ENCODE data around the gene DBNDD1. TPM values are rescaled to one million over a fixed set of nuclear protein-coding genes. Genes with fewer than 3 reads are reported as not detected.

Gene DBNDD1
- total and polyA plus RNA-seq, 2 experiments from 2014 or later = 1.4 to 3.1 TPM

GRCh38 chr16:90031186-90031930 lies 12.1 kb upstream of the DBNDD1 start:
- Histone ChIP-seq H3K9me2 (ENCODE audit: insufficient read depth) (no peaks in the 10 kb centered on the region), H3K4me1 (ENCODE audit: insufficient read depth) (no peaks in the 10 kb centered on the region), H3K4me3 (no peak overlapping the region), H3K9ac (no peak overlapping the region), H3K4me2 (ENCODE audit: unreplicated experiment) (no peak overlapping the region), H3K9me3 (ENCODE audit: low read depth) (no peaks in the 10 kb centered on the region), H3K79me2 (ENCODE audit: insufficient read depth) (no peaks in the 10 kb centered on the region), H3F3A (ENCODE audit: insufficient read depth) (peaks cover 29% of the 10 kb centered on the region), H4K20me1 (ENCODE audit: insufficient read depth) (no peaks in the 10 kb centered on the region; the same call in 1 of the 2 replicates), H3K36me3 (ENCODE audit: low read depth) (peaks cover 7% of the 10 kb centered on the region), H3K27ac (no peak overlapping the region), H3K27me3 (replicated peaks; ENCODE audit: insufficient read depth) (no peaks in the 10 kb centered on the region), H2AFZ (no peak overlapping the region)
- DNase-seq = peak; percentile 16
- in situ Hi-C loops (cut with MboI) = no loop called here
- 91 to 93% methylated on average over 19 of the region's 19 CpGs for WGBS, 2 experiments (ENCODE audit: low coverage in 1 of 2, low lambda C conversion rate in 2 of 2, missing lambda C conversion rate in 2 of 2)
- TF ChIP-seq EZH2 (IDR thresholded peaks at IDR 0.05; ENCODE audit: insufficient read depth, poor library complexity, severe bottlenecking) = no peak
- TF ChIP-seq EZH2phosphoT487 (IDR thresholded peaks at IDR 0.05; ENCODE audit: insufficient read depth, low read depth) = no peak

GRCh38 chr16:90028985-90029384 lies 9.7 kb upstream of the DBNDD1 start:
- no peak for DNase-seq
- no peak for TF ChIP-seq EZH2phosphoT487 (IDR thresholded peaks at IDR 0.05; ENCODE audit: insufficient read depth, low read depth)
- TF ChIP-seq EZH2 (IDR thresholded peaks at IDR 0.05; ENCODE audit: insufficient read depth, poor library complexity, severe bottlenecking) = no peak
- peaks cover 29% of the 10 kb centered on the region for H3F3A ChIP-seq (ENCODE audit: insufficient read depth)
- H3K27me3 ChIP-seq (replicated peaks; ENCODE audit: insufficient read depth) = no peaks in the 10 kb centered on the region
- no peak overlapping the region for H2AFZ ChIP-seq
- H3K9me3 ChIP-seq (ENCODE audit: low read depth) = no peaks in the 10 kb centered on the region
- no peak overlapping the region for H3K27ac ChIP-seq
- H3K4me2 ChIP-seq (ENCODE audit: unreplicated experiment) = no peak overlapping the region
- H3K4me3 ChIP-seq = no peak overlapping the region
- in situ Hi-C loops (cut with MboI) = no loop called here
- no peak overlapping the region for H3K9ac ChIP-seq
- H3K9me2 ChIP-seq (ENCODE audit: insufficient read depth) = no peaks in the 10 kb centered on the region
- H3K79me2 ChIP-seq (ENCODE audit: insufficient read depth) = peaks cover 7% of the 10 kb centered on the region; the same call in 1 of the 2 replicates
- H3K36me3 ChIP-seq (ENCODE audit: low read depth) = peaks cover 7% of the 10 kb centered on the region
- no peaks in the 10 kb centered on the region; the same call in 1 of the 2 replicates for H4K20me1 ChIP-seq (ENCODE audit: insufficient read depth)
- no peaks in the 10 kb centered on the region for H3K4me1 ChIP-seq (ENCODE audit: insufficient read depth)
- WGBS, 2 experiments (ENCODE audit: low coverage in 1 of 2, low lambda C conversion rate in 2 of 2, missing lambda C conversion rate in 2 of 2) = 86 to 91% methylated on average over 8 to 12 of the region's 12 CpGs

GRCh38 chr16:90027611-90028010 lies 8.4 kb upstream of the DBNDD1 start:
- Histone ChIP-seq H3K4me3 (no peak overlapping the region), H3K36me3 (ENCODE audit: low read depth) (peaks cover 7% of the 10 kb centered on the region), H4K20me1 (ENCODE audit: insufficient read depth) (no peaks in the 10 kb centered on the region; the same call in 1 of the 2 replicates), H3F3A (ENCODE audit: insufficient read depth) (peaks cover 20% of the 10 kb centered on the region), H3K4me1 (ENCODE audit: insufficient read depth) (peaks cover 4% of the 10 kb centered on the region), H3K27me3 (replicated peaks; ENCODE audit: insufficient read depth) (no peaks in the 10 kb centered on the region), H3K9ac (no peak overlapping the region), H2AFZ (no peak overlapping the region), H3K9me3 (ENCODE audit: low read depth) (no peaks in the 10 kb centered on the region), H3K27ac (no peak overlapping the region), H3K79me2 (ENCODE audit: insufficient read depth) (peaks cover 19% of the 10 kb centered on the region), H3K9me2 (ENCODE audit: insufficient read depth) (no peaks in the 10 kb centered on the region), H3K4me2 (ENCODE audit: unreplicated experiment) (no peak overlapping the region)
- WGBS, 2 experiments (ENCODE audit: low coverage in 1 of 2, low lambda C conversion rate in 2 of 2, missing lambda C conversion rate in 2 of 2) = 91 to 93% methylated on average over 14 to 17 of the region's 17 CpGs
- no peak for DNase-seq
- TF ChIP-seq EZH2phosphoT487 (IDR thresholded peaks at IDR 0.05; ENCODE audit: insufficient read depth, low read depth) = no peak
- no peak for TF ChIP-seq EZH2 (IDR thresholded peaks at IDR 0.05; ENCODE audit: insufficient read depth, poor library complexity, severe bottlenecking)
- in situ Hi-C loops (cut with MboI) = no loop called here

- no peak for DNase-seq
- in situ Hi-C loops (cut with MboI) = no loop called here
- Histone ChIP-seq H3K27ac (no peak overlapping the region), H3K4me3 (no peak overlapping the region), H3K9me2 (ENCODE audit: insufficient read depth) (no peaks in the 10 kb centered on the region), H3K79me2 (ENCODE audit: insufficient read depth) (peaks cover 20% of the 10 kb centered on the region), H4K20me1 (ENCODE audit: insufficient read depth) (no peaks in the 10 kb centered on the region; the same call in 1 of the 2 replicates), H3F3A (ENCODE audit: insufficient read depth) (peaks cover 11% of the 10 kb centered on the region), H2AFZ (no peak overlapping the region), H3K9ac (no peak overlapping the region), H3K27me3 (replicated peaks; ENCODE audit: insufficient read depth) (no peaks in the 10 kb centered on the region), H3K36me3 (ENCODE audit: low read depth) (no peaks in the 10 kb centered on the region), H3K4me1 (ENCODE audit: insufficient read depth) (peaks cover 7% of the 10 kb centered on the region), H3K9me3 (ENCODE audit: low read depth) (no peaks in the 10 kb centered on the region), H3K4me2 (ENCODE audit: unreplicated experiment) (no peak overlapping the region)
- TF ChIP-seq EZH2 (IDR thresholded peaks at IDR 0.05; ENCODE audit: insufficient read depth, poor library complexity, severe bottlenecking) = no peak
- TF ChIP-seq EZH2phosphoT487 (IDR thresholded peaks at IDR 0.05; ENCODE audit: insufficient read depth, low read depth) = no peak
- 65 to 74% methylated on average over 8 of the region's 8 CpGs for WGBS, 2 experiments (ENCODE audit: low coverage in 1 of 2, low lambda C conversion rate in 2 of 2, missing lambda C conversion rate in 2 of 2)
Observed at GRCh38 chr16:90026135-90026534, 6.9 kb upstream of the DBNDD1 start.
